T-helper 2 cell treated with Interferon-gamma antibody and Interleukin-4, amounts not matched to agents 5 μg/mL and 100 μg/mL, for 36 hours (primary cell): Measurements from ENCODE around the gene GATD1.

Experiments used
- DNase-seq: peaks from one replicate; pipeline ENCODE4 v3.0.0; 2021; ENCODE audit warnings: low spot score
- H3K27ac Mint-ChIP-seq: one replicate; pipeline ENCODE4 v1.8.0; 2021; ENCODE audit warnings: mild to moderate bottlenecking, mixed read lengths
- H3K27me3 Mint-ChIP-seq: one replicate; pipeline ENCODE4 v1.8.0; 2021; ENCODE audit warnings: low read depth, mixed read lengths
- H3K36me3 Mint-ChIP-seq: one replicate; pipeline ENCODE4 v1.8.0; 2021; ENCODE audit warnings: low read depth, mixed read lengths
- H3K4me1 Mint-ChIP-seq: one replicate; pipeline ENCODE4 v1.8.0; 2021; ENCODE audit warnings: low read depth, mixed read lengths
- H3K4me3 Mint-ChIP-seq: one replicate; pipeline ENCODE4 v1.8.0; 2022; ENCODE audit warnings: mild to moderate bottlenecking, moderate library complexity, mixed read lengths
- H3K9me3 Mint-ChIP-seq: one replicate; pipeline ENCODE4 v1.8.0; 2021; ENCODE audit warnings: mixed read lengths

GATD1 gene

GRCh38 chr11:818396-819128 lies 41.3 kb upstream of the GATD1 start, which contains the start of gene PNPLA2:
PNPLA2 (plus strand) TSS chr11:818914; CDS start chr11:819719, 805 bp downstream.
- H3K4me3 Mint-ChIP-seq, result peak within 1 kb of the TSS; percentile 79
- no peak for DNase-seq
- H3K27ac Mint-ChIP-seq, result peak within 1 kb of the TSS; percentile 82
- H3K9me3 Mint-ChIP-seq, result no peaks in the 10 kb centered on the region
- peaks cover 5% of the 10 kb centered on the region for H3K36me3 Mint-ChIP-seq
- no peaks in the 10 kb centered on the region for H3K27me3 Mint-ChIP-seq
- peaks cover 5% of the 10 kb centered on the region for H3K4me1 Mint-ChIP-seq

GRCh38 chr11:816433-816779 lies 39.1 kb upstream of the GATD1 start:
- Mint-ChIP-seq H3K36me3 (peaks cover 19% of the 10 kb centered on the region), H3K4me1 (peaks cover 7% of the 10 kb centered on the region), H3K9me3 (no peaks in the 10 kb centered on the region), H3K4me3 (no peak overlapping the region), H3K27me3 (no peaks in the 10 kb centered on the region), H3K27ac (no peak overlapping the region)
- DNase-seq, result no peak

GRCh38 chr11:815675-816432 lies 38.6 kb upstream of the GATD1 start:
- H3K9me3 Mint-ChIP-seq, result no peaks in the 10 kb centered on the region
- no peak overlapping the region for H3K27ac Mint-ChIP-seq
- H3K4me3 Mint-ChIP-seq, result no peak overlapping the region

GRCh38 chr11:813456-814096 lies 36.3 kb upstream of the GATD1 start:
- H3K27me3 Mint-ChIP-seq, result no peaks in the 10 kb centered on the region
- H3K4me3 Mint-ChIP-seq, result no peak overlapping the region
- peak overlapping the region; percentile 35 for H3K27ac Mint-ChIP-seq
- peaks cover 33% of the 10 kb centered on the region for H3K36me3 Mint-ChIP-seq
- DNase-seq, result no peak
- H3K4me1 Mint-ChIP-seq, result peaks cover 11% of the 10 kb centered on the region
- no peaks in the 10 kb centered on the region for H3K9me3 Mint-ChIP-seq

More at GRCh38 chr11:815675-816432, 38.6 kb upstream of the GATD1 start:
- no peaks in the 10 kb centered on the region for H3K27me3 Mint-ChIP-seq
- no peak for DNase-seq
- peaks cover 24% of the 10 kb centered on the region for H3K36me3 Mint-ChIP-seq
- H3K4me1 Mint-ChIP-seq, result peaks cover 9% of the 10 kb centered on the region

- Mint-ChIP-seq H3K27me3 (no peaks in the 10 kb centered on the region), H3K4me1 (peaks cover 11% of the 10 kb centered on the region), H3K36me3 (peaks cover 33% of the 10 kb centered on the region), H3K27ac (no peak overlapping the region), H3K4me3 (peak overlapping the region; percentile 29), H3K9me3 (no peaks in the 10 kb centered on the region)
- no peak for DNase-seq
These were observed 35.8 kb upstream of the GATD1 start for GRCh38 chr11:813072-813455.

- H3K27me3 Mint-ChIP-seq, result no peaks in the 10 kb centered on the region
- DNase-seq, result no peak
- peak overlapping the region; percentile 29 for H3K4me3 Mint-ChIP-seq
- H3K4me1 Mint-ChIP-seq, result peaks cover 14% of the 10 kb centered on the region
- peak overlapping the region; percentile 57 for H3K27ac Mint-ChIP-seq
- no peaks in the 10 kb centered on the region for H3K9me3 Mint-ChIP-seq
- peaks cover 33% of the 10 kb centered on the region for H3K36me3 Mint-ChIP-seq
These were observed 35.1 kb upstream of the GATD1 start for GRCh38 chr11:812390-812789.

GRCh38 chr11:811446-812245 lies 34.4 kb upstream of the GATD1 start:
- peaks cover 33% of the 10 kb centered on the region for H3K36me3 Mint-ChIP-seq
- DNase-seq, result no peak

GRCh38 chr11:810040-810567 lies 32.8 kb upstream of the GATD1 start:
- DNase-seq, result no peak
- no peaks in the 10 kb centered on the region for H3K27me3 Mint-ChIP-seq
- H3K4me3 Mint-ChIP-seq, result peak overlapping the region; percentile 89
- H3K27ac Mint-ChIP-seq, result peak overlapping the region; percentile 93
- H3K9me3 Mint-ChIP-seq, result no peaks in the 10 kb centered on the region
- peaks cover 33% of the 10 kb centered on the region for H3K36me3 Mint-ChIP-seq
- H3K4me1 Mint-ChIP-seq, result peaks cover 14% of the 10 kb centered on the region

More at GRCh38 chr11:811446-812245, 34.4 kb upstream of the GATD1 start:
- H3K27ac Mint-ChIP-seq, result peak overlapping the region; percentile 55
- no peaks in the 10 kb centered on the region for H3K27me3 Mint-ChIP-seq
- no peaks in the 10 kb centered on the region for H3K9me3 Mint-ChIP-seq
- H3K4me1 Mint-ChIP-seq, result peaks cover 14% of the 10 kb centered on the region
- peak overlapping the region; percentile 88 for H3K4me3 Mint-ChIP-seq

- H3K9me3 Mint-ChIP-seq, result no peaks in the 10 kb centered on the region
- peaks cover 33% of the 10 kb centered on the region for H3K36me3 Mint-ChIP-seq
- no peaks in the 10 kb centered on the region for H3K27me3 Mint-ChIP-seq
- peaks cover 15% of the 10 kb centered on the region for H3K4me1 Mint-ChIP-seq
- H3K4me3 Mint-ChIP-seq, result peak within 1 kb of the TSS; percentile 89
- peak within 1 kb of the TSS; percentile 93 for H3K27ac Mint-ChIP-seq
- peak; percentile 97 for DNase-seq
These were observed 32.2 kb upstream of the GATD1 start, which contains the start of gene RPLP2 for GRCh38 chr11:809287-810039. RPLP2 (plus strand) TSS chr11:809967; CDS start chr11:810235, 268 bp downstream.

- peaks cover 16% of the 10 kb centered on the region for H3K4me1 Mint-ChIP-seq
- H3K4me3 Mint-ChIP-seq, result peak overlapping the region; percentile 89
- no peak for DNase-seq
- H3K27ac Mint-ChIP-seq, result peak overlapping the region; percentile 93
- no peaks in the 10 kb centered on the region for H3K9me3 Mint-ChIP-seq
- no peaks in the 10 kb centered on the region for H3K27me3 Mint-ChIP-seq
- H3K36me3 Mint-ChIP-seq, result peaks cover 31% of the 10 kb centered on the region
These were observed 31.4 kb upstream of the GATD1 start for GRCh38 chr11:808427-809286.

- Mint-ChIP-seq H3K27me3 (no peaks in the 10 kb centered on the region), H3K4me3 (peak overlapping the region; percentile 82), H3K9me3 (no peaks in the 10 kb centered on the region), H3K4me1 (peaks cover 8% of the 10 kb centered on the region), H3K36me3 (peaks cover 5% of the 10 kb centered on the region), H3K27ac (peak overlapping the region; percentile 60)
- DNase-seq, result no peak
These were observed 27.3 kb upstream of the GATD1 start for GRCh38 chr11:804599-804964.
